MCF 10A (cell line): ENCODE data around the gene PHB1. TPM values are rescaled to one million over a fixed set of nuclear protein-coding genes. Genes with fewer than 3 reads are reported as not detected.

Source experiments
- BruUV-seq: library from RNA; stranded (reverse); fragments of 400-500 nt; replicated peaks from 2 replicates; lab custom pipeline; 2021; lab: Mats Ljungman, UMichigan
- CTCF ChIA-PET: fragments of 300-600 bp; sonication (Branson Sonifier 250); formaldehyde crosslinking; extraction: SDS; loops from one replicate; lab custom pipeline; 2021; ENCODE audit warnings: antibody characterized with exemption, inconsistent platforms; lab: Yijun Ruan, JAX
- POLR2A ChIA-PET: fragments of 300-600, 350-650 bp; sonication (Branson Sonifier 250); formaldehyde crosslinking; extraction: SDS; loops from one replicate; lab custom pipeline; 2020; ENCODE audit warnings: antibody characterized with exemption, inconsistent platforms; lab: Yijun Ruan, JAX
- DNase-seq: peaks from one replicate; pipeline ENCODE4 v3.0.0-alpha.2; 2018; ENCODE audit not compliant: unreplicated experiment
- H3K27ac Mint-ChIP-seq: one replicate; pipeline ENCODE4 v1.8.0; 2022; ENCODE audit warnings: mild to moderate bottlenecking, low read depth, mixed read lengths; ENCODE audit not compliant: unreplicated experiment
- H3K27me3 Mint-ChIP-seq: one replicate; pipeline ENCODE4 v1.8.0; 2022; ENCODE audit warnings: mixed read lengths; ENCODE audit not compliant: insufficient read depth, unreplicated experiment
- H3K36me3 Mint-ChIP-seq: one replicate; pipeline ENCODE4 v1.8.0; 2022; ENCODE audit warnings: mild to moderate bottlenecking, moderate library complexity, mixed read lengths; ENCODE audit not compliant: insufficient read depth, unreplicated experiment
- H3K4me1 Mint-ChIP-seq: one replicate; pipeline ENCODE4 v1.8.0; 2022; ENCODE audit warnings: mixed read lengths; ENCODE audit not compliant: insufficient read depth, unreplicated experiment
- H3K4me3 Mint-ChIP-seq: one replicate; pipeline ENCODE4 v1.8.0; 2022; ENCODE audit warnings: mild to moderate bottlenecking, moderate library complexity, mixed read lengths; ENCODE audit not compliant: unreplicated experiment
- H3K9me3 Mint-ChIP-seq: one replicate; pipeline ENCODE4 v1.8.0; 2022; ENCODE audit warnings: mixed read lengths; ENCODE audit not compliant: unreplicated experiment
- CTCF ChIP-seq: fragments of 200-600 bp; IDR thresholded peaks from one replicate; pipeline ENCODE4 v1.8.0; 2022; ENCODE audit warnings: antibody characterized with exemption, mild to moderate bottlenecking; ENCODE audit not compliant: unreplicated experiment
- intact Hi-C: fragments of 100-400 bp; cut with micrococcal nuclease; formaldehyde crosslinking; loops from 2 replicates; pipeline ENCODE4 v1.14.1; 2022
- total RNA-seq: library from RNA; stranded (reverse); gene quantifications from 2 replicates; pipeline ENCODE4 v1.2.3, GENCODE V29; 2022

Gene PHB1
- total RNA-seq, 1 experiment from 2014 or later: 134 TPM

- Mint-ChIP-seq H3K9me3 (no peaks in the 10 kb centered on the region), H3K36me3 (no peaks in the 10 kb centered on the region)
- CTCF ChIA-PET: interaction anchor here (0.7 to 1.6 kb wide), 4 partner anchors 10 to 554 kb away, joined by 3 to 4 read pairs (median 4); no protein-coding TSS in a partner anchor
Observed at GRCh38 chr17:49358641-49359247, 55.9 kb downstream of the PHB1 start.

GRCh38 chr17:49357516-49357915 is 57.2 kb downstream of the PHB1 start:
- Mint-ChIP-seq H3K36me3 (no peaks in the 10 kb centered on the region), H3K27ac (no peak overlapping the region), H3K4me3 (no peak overlapping the region), H3K9me3 (no peaks in the 10 kb centered on the region), H3K4me1 (peaks cover 42% of the 10 kb centered on the region), H3K27me3 (no peaks in the 10 kb centered on the region)
- ChIA-PET CTCF (interaction anchor here (0.5 to 1.1 kb wide), 4 partner anchors 38 to 609 kb away, joined by 3 to 4 read pairs (median 3); no protein-coding TSS in a partner anchor), POLR2A (interaction anchor here (0.9 to 2.5 kb wide), 3 partner anchors 11 to 34 kb away, joined by 3 to 8 read pairs (median 4); no protein-coding TSS in a partner anchor)
- DNase-seq: no peak
- TF ChIP-seq CTCF: no peak
- intact Hi-C loops: no loop called here
- no TSS peak for BruUV-seq

More at GRCh38 chr17:49358641-49359247, 55.9 kb downstream of the PHB1 start:
- H3K27ac Mint-ChIP-seq: peak overlapping the region; percentile 69
- peak overlapping the region; percentile 86 for H3K4me3 Mint-ChIP-seq
- POLR2A ChIA-PET: interaction anchor here (0.7 to 4.3 kb wide), 10 partner anchors 9 to 466 kb away, joined by 3 to 24 read pairs (median 6); partner anchors contain the start of genes ATP5MC1 and PHB1
- H3K4me1 Mint-ChIP-seq: peaks cover 38% of the 10 kb centered on the region
- intact Hi-C loops: no loop called here
- BruUV-seq: no TSS peak
- no peak for TF ChIP-seq CTCF
- DNase-seq: no peak
- H3K27me3 Mint-ChIP-seq: no peaks in the 10 kb centered on the region

- ChIA-PET POLR2A (no interaction called here), CTCF (interaction anchor here (0.6 to 1.0 kb wide), 3 partner anchors 15 to 1096 kb away, joined by 3 to 6 read pairs (median 4); no protein-coding TSS in a partner anchor)
Observed at GRCh38 chr17:49356320-49356719, 58.4 kb downstream of the PHB1 start.

More at GRCh38 chr17:49356320-49356719, 58.4 kb downstream of the PHB1 start:
- Mint-ChIP-seq H3K4me1 (peaks cover 39% of the 10 kb centered on the region), H3K9me3 (no peaks in the 10 kb centered on the region), H3K36me3 (no peaks in the 10 kb centered on the region), H3K27ac (no peak overlapping the region), H3K4me3 (no peak overlapping the region), H3K27me3 (no peaks in the 10 kb centered on the region)
- intact Hi-C loops: no loop called here
- DNase-seq: no peak
- no TSS peak for BruUV-seq
- TF ChIP-seq CTCF: no peak

Other genes with a start within 250 kb of the PHB1 start
- gene GNGT2, start 204.3 kb downstream of the PHB1 start, total RNA-seq: not detected in 2 replicates
- gene ABI3, start 204.2 kb downstream of the PHB1 start, total RNA-seq: not detected in 2 replicates
- not detected in 2 replicates for gene PHOSPHO1, start 184.1 kb downstream of the PHB1 start, total RNA-seq
- gene ZNF652, start 52.6 kb downstream of the PHB1 start, total RNA-seq: 18.8 and 19.6 TPM in 2 replicates
- 0.22 and 0.26 TPM in 2 replicates for gene NGFR, start 80.4 kb upstream of the PHB1 start, total RNA-seq
- gene NXPH3, start 161.0 kb upstream of the PHB1 start, total RNA-seq: not detected in 2 replicates